ENCODE data around the gene ACOT7. TPM values are rescaled to one million over a fixed set of nuclear protein-coding genes. Genes with fewer than 3 reads are reported as not detected.
A peak's percentile ranks its signal among the peaks of the same experiment; 100 is the strongest.

The ACOT7 gene
- polyA plus RNA-seq, 4 donors = 18.2 to 34.2 (median 27.5) TPM

- DNase-seq (ENCODE audit: low read depth in 4 of 4, low spot score in 3 of 4) = no peak
Measured at GRCh38 chr1:6348511-6349191, 44.9 kb downstream of the ACOT7 start.

GRCh38 chr1:6347641-6348487 lies 45.7 kb downstream of the ACOT7 start:
- DNase-seq (ENCODE audit: low read depth in 4 of 4, low spot score in 3 of 4) = no peak

- no peak for DNase-seq (ENCODE audit: low read depth in 4 of 4, low spot score in 3 of 4)
Measured at GRCh38 chr1:6345460-6345859, 48.1 kb downstream of the ACOT7 start.

- DNase-seq (ENCODE audit: low read depth in 4 of 4, low spot score in 3 of 4) = no peak
Measured at GRCh38 chr1:6345009-6345408, 48.6 kb downstream of the ACOT7 start.

GRCh38 chr1:6343506-6344405 lies 49.8 kb downstream of the ACOT7 start:
- peak in 1 of 4 donors; percentile 54 for DNase-seq (ENCODE audit: low read depth in 4 of 4, low spot score in 3 of 4)

GRCh38 chr1:6342056-6342455 lies 51.5 kb downstream of the ACOT7 start:
- DNase-seq (ENCODE audit: low read depth in 4 of 4, low spot score in 3 of 4) = no peak

- DNase-seq (ENCODE audit: low read depth in 4 of 4, low spot score in 3 of 4) = no peak
Measured at GRCh38 chr1:6338695-6339094, 54.9 kb downstream of the ACOT7 start.

- no peak for DNase-seq (ENCODE audit: low read depth in 4 of 4, low spot score in 3 of 4)
Measured at GRCh38 chr1:6336776-6337622, 56.6 kb downstream of the ACOT7 start.

GRCh38 chr1:6334261-6334993 lies 59.1 kb downstream of the ACOT7 start:
- DNase-seq (ENCODE audit: low read depth in 4 of 4, low spot score in 3 of 4) = no peak

GRCh38 chr1:6332821-6333220 lies 60.7 kb downstream of the ACOT7 start:
- no peak for DNase-seq (ENCODE audit: low read depth in 4 of 4, low spot score in 3 of 4)

GRCh38 chr1:6331543-6332273 lies 61.9 kb downstream of the ACOT7 start:
- DNase-seq (ENCODE audit: low read depth in 4 of 4, low spot score in 3 of 4) = no peak

GRCh38 chr1:6330410-6330911 lies 63.1 kb downstream of the ACOT7 start:
- DNase-seq (ENCODE audit: low read depth in 4 of 4, low spot score in 3 of 4) = no peak

GRCh38 chr1:6329851-6330250 lies 63.7 kb downstream of the ACOT7 start:
- no peak for DNase-seq (ENCODE audit: low read depth in 4 of 4, low spot score in 3 of 4)

GRCh38 chr1:6329396-6329795 lies 64.2 kb downstream of the ACOT7 start:
- DNase-seq (ENCODE audit: low read depth in 4 of 4, low spot score in 3 of 4) = no peak

GRCh38 chr1:6328696-6329095 lies 64.9 kb downstream of the ACOT7 start:
- no peak for DNase-seq (ENCODE audit: low read depth in 4 of 4, low spot score in 3 of 4)

GRCh38 chr1:6328091-6328490 lies 65.5 kb downstream of the ACOT7 start:
- DNase-seq (ENCODE audit: low read depth in 4 of 4, low spot score in 3 of 4) = no peak

- no peak for DNase-seq (ENCODE audit: low read depth in 4 of 4, low spot score in 3 of 4)
Measured at GRCh38 chr1:6325482-6325881, 68.1 kb downstream of the ACOT7 start.

GRCh38 chr1:6322161-6322560 lies 71.4 kb downstream of the ACOT7 start:
- DNase-seq (ENCODE audit: low read depth in 4 of 4, low spot score in 3 of 4) = no peak

- no peak for DNase-seq (ENCODE audit: low read depth in 4 of 4, low spot score in 3 of 4)
Measured at GRCh38 chr1:6321205-6321604, 72.4 kb downstream of the ACOT7 start.
